T-helper 1 cell treated with Interleukin-12 subunit alpha and Interleukin-12 subunit beta and Interleukin-4 antibody, amounts not matched to agents 30 ng/mL and 1 ng/mL, for 36 hours (primary cell): ENCODE measurements around the gene CEP152. TPM values are rescaled to one million over a fixed set of nuclear protein-coding genes. Genes with fewer than 3 reads are reported as not detected.

Source experiments
- intact Hi-C: fragments of 100-400 bp; cut with micrococcal nuclease; formaldehyde crosslinking; loops from one replicate; pipeline ENCODE4 v1.15.1; 2024
- total RNA-seq: library from RNA; stranded (reverse); gene quantifications from 2 replicates; pipeline ENCODE4 v1.2.3, GENCODE V29; 2022

CEP152 gene
- total RNA-seq, 1 donor from 2014 or later = 25.0 TPM

DNA sequence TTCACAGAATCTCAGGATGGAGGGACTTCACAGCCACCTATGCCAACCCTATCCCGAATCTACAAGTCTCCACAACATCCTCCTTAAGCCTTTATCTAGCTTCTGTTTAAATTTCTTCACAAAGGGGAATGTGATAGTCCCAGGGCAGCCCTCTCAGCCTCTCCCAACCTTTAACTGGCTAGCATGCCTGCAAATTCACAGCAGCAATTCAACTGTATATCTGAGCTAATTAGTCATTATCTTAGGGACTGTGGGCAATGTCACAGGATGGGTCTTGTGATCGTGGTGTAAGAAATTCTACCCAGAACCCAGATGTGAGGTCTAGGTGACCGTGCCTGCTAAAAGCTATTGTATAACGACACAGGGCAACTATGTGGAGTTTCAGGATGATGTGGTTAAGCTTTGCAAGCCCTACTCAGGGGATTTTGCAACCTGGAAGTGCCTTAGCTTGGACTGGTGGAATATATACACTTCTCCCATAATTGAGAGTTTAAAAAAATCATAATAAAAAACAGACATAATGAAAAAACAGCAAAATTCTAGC is 99.8 kb downstream of the CEP152 start:
- intact Hi-C loops = no loop called here

- intact Hi-C loops = no loop called here
These were observed 102.2 kb downstream of the CEP152 start for GRCh38 chr15:48708641-48709040.

DNA sequence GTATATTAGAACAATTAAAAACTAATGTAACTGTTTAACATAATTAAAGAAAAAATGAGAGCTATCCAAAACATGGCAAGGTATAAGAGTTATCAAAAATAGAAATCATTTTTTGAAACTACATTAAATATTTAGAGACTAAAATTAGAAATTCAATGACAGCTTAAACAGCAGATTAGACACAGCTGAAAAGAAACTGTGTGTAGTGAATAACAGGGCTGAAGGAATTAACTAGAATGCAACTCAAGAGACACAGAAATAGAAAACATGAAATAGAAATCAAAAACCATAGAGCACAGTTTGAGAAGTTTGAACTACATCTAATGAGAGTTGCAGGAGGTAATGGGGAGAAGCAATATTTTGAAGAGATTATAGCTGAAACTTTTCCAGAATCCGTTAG is 105.5 kb downstream of the CEP152 start:
- intact Hi-C loops = no loop called here

- intact Hi-C loops = no loop called here
These were observed 107.3 kb downstream of the CEP152 start for GRCh38 chr15:48703544-48703943.

DNA sequence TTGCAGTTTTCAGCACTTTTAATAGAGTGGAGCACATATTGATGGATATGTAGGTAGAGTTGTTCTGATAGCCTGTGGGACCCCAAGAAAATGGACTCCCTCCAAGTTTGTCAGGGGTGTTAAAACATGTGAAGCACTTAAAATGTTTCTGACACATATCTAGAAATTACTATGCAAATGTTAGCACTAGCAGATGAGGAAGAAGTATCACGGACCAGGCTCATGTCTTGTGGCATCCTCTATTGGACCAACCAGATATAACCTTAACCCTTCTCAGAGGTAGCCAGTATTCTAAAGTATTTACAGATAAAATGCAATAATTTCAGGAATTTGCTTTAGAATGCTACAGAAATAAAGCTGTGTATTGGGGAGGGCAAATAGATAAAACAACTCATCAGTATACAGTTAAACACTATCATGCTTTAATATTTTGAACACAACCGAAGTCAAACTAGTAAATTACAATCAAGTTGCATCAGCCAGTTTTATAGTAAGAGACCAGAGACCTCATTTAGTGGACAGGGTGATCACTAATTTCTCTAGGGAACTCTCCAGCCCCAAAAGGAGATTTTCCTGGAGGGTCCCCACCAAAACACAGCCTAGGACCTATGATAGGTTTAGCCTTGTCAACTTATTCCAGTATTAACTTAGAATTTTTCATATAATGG is 108.2 kb downstream of the CEP152 start:
- intact Hi-C loops = no loop called here

GRCh38 chr15:48696627-48697312 is 114.1 kb downstream of the CEP152 start:
- intact Hi-C loops = no loop called here

DNA sequence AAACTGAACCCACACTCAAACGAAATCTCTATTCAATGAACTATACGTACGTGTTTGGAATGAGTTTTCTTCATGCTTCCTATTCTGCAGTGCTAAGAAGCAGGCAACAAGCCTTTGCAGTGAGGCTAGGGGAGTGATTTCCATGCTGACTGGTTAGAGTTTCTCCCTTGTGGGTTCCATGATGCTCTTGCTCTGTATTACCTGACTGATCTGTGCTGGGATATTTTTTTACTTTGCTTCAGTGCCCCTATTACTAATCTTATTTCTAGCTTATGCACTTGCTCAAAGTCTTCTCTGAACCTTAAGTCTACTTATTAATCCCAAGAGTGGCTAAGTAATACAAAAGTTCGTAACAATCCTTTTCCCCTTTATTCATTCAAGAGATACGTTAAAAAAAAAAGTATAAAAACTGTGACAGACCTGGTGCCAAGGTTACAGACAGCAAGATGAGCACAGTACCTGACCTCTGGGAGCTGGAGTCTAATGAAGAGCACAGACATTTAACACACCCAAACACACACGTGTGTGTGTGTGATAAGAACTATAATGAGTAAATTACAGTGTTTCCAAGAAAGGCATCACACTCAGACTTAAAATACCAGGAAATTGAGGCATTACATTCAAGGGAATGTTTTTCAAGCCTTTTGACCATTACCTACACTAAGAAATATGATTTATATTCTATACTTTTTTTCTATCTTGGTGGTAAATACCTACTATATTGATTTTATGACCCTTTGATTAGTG is 114.9 kb downstream of the CEP152 start:
- intact Hi-C loops = no loop called here

GRCh38 chr15:48695088-48695826 is 115.6 kb downstream of the CEP152 start:
- intact Hi-C loops = no loop called here

DNA sequence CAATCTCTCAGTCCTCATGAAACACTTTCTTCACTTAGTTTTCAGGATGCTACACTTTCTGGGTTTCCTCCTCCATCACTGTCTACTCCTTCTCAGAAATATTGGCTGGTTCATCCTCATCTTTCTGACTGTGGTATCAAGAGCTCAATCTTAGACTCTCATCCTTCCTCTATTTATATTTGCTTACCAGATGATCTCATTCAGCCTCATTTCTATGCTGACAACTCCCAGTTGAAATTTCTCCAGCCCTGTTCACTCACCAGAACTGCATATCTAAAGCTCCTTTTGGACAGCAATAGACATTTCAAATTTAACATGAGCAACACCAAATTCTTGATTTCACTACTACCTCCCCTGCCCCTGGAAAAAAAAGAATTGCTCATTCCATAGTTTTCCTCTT is 117.4 kb downstream of the CEP152 start:
- intact Hi-C loops = no loop called here

GRCh38 chr15:48688493-48688892 is 122.4 kb downstream of the CEP152 start:
- intact Hi-C loops = no loop called here

Other genes starting within 250 kb of the CEP152 start
- 0.95 and 1.1 TPM in 2 replicates for gene FBN1, start 165.4 kb downstream of the CEP152 start, total RNA-seq
- 83.5 and 88.1 TPM in 2 replicates for gene EID1, start 67.1 kb upstream of the CEP152 start, total RNA-seq
- gene SHC4, start 152.8 kb upstream of the CEP152 start, total RNA-seq = 1.6 TPM in 2 replicates
- gene SECISBP2L, start 235.4 kb upstream of the CEP152 start, total RNA-seq = 40.1 and 42.3 TPM in 2 replicates